ENCODE data around the gene FADS1. TPM values are rescaled to one million over a fixed set of nuclear protein-coding genes. Genes with fewer than 3 reads are reported as not detected.

The FADS1 gene
- total RNA-seq, 3 donors from 2014 or later (not counting 1 experiment from before 2014, with no cell fraction given), result 9.3 to 17.2 (median 10.2) TPM

DNA sequence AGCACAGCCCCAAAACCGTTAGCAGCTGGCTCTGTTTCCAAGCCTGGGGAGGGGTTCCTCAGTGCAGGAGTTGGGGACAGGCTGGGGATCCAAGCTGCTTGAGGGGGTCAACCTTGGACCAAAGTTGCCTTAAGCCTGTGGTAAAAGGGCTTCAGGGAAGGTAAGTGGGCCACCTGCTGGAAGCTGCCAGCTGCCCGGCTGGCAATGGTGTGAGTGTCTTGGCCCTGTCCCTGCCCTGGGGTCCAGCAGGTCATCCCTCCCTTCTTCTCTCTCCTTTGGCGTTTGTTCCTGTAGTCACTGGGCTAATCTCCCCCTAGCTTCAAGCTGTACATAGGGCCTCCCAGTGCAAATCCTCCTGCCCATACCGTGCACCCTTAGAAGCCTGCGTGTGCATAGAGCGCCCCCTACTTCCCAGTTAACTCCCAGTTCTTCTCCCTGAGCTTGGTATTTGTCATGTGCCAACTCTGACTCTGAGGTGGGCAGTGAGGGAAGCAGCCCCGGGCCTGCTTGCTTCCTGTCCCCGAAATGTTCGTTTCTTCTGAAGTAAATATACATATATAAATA is 28.8 kb downstream of the FADS1 start:
- TF ChIP-seq, protein P1, sequence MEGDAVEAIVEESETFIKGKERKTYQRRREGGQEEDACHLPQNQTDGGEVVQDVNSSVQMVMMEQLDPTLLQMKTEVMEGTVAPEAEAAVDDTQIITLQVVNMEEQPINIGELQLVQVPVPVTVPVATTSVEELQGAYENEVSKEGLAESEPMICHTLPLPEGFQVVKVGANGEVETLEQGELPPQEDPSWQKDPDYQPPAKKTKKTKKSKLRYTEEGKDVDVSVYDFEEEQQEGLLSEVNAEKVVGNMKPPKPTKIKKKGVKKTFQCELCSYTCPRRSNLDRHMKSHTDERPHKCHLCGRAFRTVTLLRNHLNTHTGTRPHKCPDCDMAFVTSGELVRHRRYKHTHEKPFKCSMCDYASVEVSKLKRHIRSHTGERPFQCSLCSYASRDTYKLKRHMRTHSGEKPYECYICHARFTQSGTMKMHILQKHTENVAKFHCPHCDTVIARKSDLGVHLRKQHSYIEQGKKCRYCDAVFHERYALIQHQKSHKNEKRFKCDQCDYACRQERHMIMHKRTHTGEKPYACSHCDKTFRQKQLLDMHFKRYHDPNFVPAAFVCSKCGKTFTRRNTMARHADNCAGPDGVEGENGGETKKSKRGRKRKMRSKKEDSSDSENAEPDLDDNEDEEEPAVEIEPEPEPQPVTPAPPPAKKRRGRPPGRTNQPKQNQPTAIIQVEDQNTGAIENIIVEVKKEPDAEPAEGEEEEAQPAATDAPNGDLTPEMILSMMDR (IDR thresholded peaks at IDR 0.05), result no peak

DNA sequence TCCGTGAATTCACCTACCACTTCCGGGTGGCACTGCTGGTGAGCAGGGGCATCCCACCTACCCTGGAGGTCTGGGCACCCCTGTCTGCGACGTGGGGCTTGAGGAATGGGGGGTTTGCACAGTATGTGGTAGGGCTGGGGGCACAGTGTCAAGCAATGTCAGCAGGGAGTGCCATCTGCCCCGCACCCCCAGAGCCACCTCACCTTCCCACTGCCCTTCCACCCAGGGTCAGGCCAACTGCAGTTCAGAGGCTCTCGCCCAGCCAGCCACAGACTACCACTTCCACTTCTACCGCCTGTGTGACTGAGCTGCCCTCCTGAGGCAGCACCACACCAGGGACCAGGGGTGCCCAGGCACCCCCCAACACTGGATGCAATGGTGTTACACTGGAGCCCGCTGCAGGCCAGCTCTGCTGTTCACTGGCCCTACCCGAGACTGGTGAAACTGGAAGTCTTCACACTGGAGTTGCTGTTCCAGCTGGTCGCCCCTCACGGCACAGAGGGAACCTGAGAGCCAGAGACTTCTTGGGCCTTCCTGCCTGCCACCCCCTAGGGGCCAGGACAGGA is 30.9 kb downstream of the FADS1 start:
- H3K27me3 ChIP-seq (ENCODE audit: control insufficient read depth, insufficient read depth, low read length), result no peaks in the 10 kb centered on the region
- no peaks in the 10 kb centered on the region for H3K9me3 ChIP-seq (ENCODE audit: control insufficient read depth, insufficient read depth, low read length)
- no peak for ATAC-seq
- intact Hi-C loops (cut with micrococcal nuclease), result no loop called here
- DNase-seq, result no peak
- Mint-ChIP-seq H3K27ac (no peak overlapping the region), H3K9me3 (no peaks in the 10 kb centered on the region), H3K36me3 (no peaks in the 10 kb centered on the region), H3K4me1 (peaks cover 0 to 24% of the 10 kb centered on the region in 2 donors), H3K27me3 (ENCODE audit: low read depth in 2 of 2) (no peaks in the 10 kb centered on the region), H3K4me3 (no peak overlapping the region)
- H3K4me1 ChIP-seq (ENCODE audit: control insufficient read depth, insufficient read depth, low read length), result no peaks in the 10 kb centered on the region
- TF ChIP-seq, protein P1 (IDR thresholded peaks at IDR 0.05), result no peak
- no peak overlapping the region for H3K4me3 ChIP-seq (ENCODE audit: low read length)
- no peak overlapping the region for H3K27ac ChIP-seq (ENCODE audit: low read length)
- peaks cover 44% of the 10 kb centered on the region for H3K36me3 ChIP-seq (ENCODE audit: control insufficient read depth, insufficient read depth, low read length)
- WGBS (ENCODE audit: insufficient coverage), result 93% methylated on average over 11 of the region's 11 CpGs

More for the DNA sequence above, 28.8 kb downstream of the FADS1 start:
- H3K4me3 Mint-ChIP-seq, result no peak overlapping the region
- Histone ChIP-seq H3K27me3 (ENCODE audit: control insufficient read depth, insufficient read depth, low read length) (no peaks in the 10 kb centered on the region), H3K36me3 (ENCODE audit: control insufficient read depth, insufficient read depth, low read length) (peaks cover 44% of the 10 kb centered on the region), H3K4me3 (ENCODE audit: low read length) (no peak overlapping the region), H3K27ac (ENCODE audit: low read length) (no peak overlapping the region), H3K4me1 (ENCODE audit: control insufficient read depth, insufficient read depth, low read length) (peaks cover 13% of the 10 kb centered on the region), H3K9me3 (ENCODE audit: control insufficient read depth, insufficient read depth, low read length) (no peaks in the 10 kb centered on the region)
- intact Hi-C loops (cut with micrococcal nuclease), result no loop called here
- H3K27ac Mint-ChIP-seq, result peak overlapping the region in 1 of 2 donors; percentile 18
- peaks cover 13 to 41% of the 10 kb centered on the region in 2 donors for H3K4me1 Mint-ChIP-seq
- H3K27me3 Mint-ChIP-seq (ENCODE audit: low read depth in 2 of 2), result no peaks in the 10 kb centered on the region
- no peaks in the 10 kb centered on the region for H3K9me3 Mint-ChIP-seq
- 87% methylated on average over 6 of the region's 9 CpGs for WGBS (ENCODE audit: insufficient coverage)
- no peak for ATAC-seq
- DNase-seq, result peak in 1 of 2 donors; percentile 36
- no peaks in the 10 kb centered on the region for H3K36me3 Mint-ChIP-seq

GRCh38 chr11:61784506-61784805 is 32.3 kb downstream of the FADS1 start:
- DNase-seq (no peak), ATAC-seq (no peak)
- Mint-ChIP-seq H3K27ac (peak overlapping the region in 1 of 2 donors; percentile 56), H3K4me1 (peaks cover 0 to 14% of the 10 kb centered on the region in 2 donors), H3K36me3 (no peaks in the 10 kb centered on the region), H3K9me3 (no peaks in the 10 kb centered on the region), H3K27me3 (ENCODE audit: low read depth in 2 of 2) (no peaks in the 10 kb centered on the region), H3K4me3 (no peak overlapping the region)
- intact Hi-C loops (cut with micrococcal nuclease), result no loop called here
- Histone ChIP-seq H3K27me3 (ENCODE audit: control insufficient read depth, insufficient read depth, low read length) (no peaks in the 10 kb centered on the region), H3K27ac (ENCODE audit: low read length) (no peak overlapping the region), H3K4me3 (ENCODE audit: low read length) (no peak overlapping the region), H3K4me1 (ENCODE audit: control insufficient read depth, insufficient read depth, low read length) (no peaks in the 10 kb centered on the region), H3K36me3 (ENCODE audit: control insufficient read depth, insufficient read depth, low read length) (peaks cover 35% of the 10 kb centered on the region), H3K9me3 (ENCODE audit: control insufficient read depth, insufficient read depth, low read length) (no peaks in the 10 kb centered on the region)
- TF ChIP-seq, protein P1 (IDR thresholded peaks at IDR 0.05), result no peak
- WGBS (ENCODE audit: insufficient coverage), result 84% methylated on average over 7 of the region's 7 CpGs

All from natural killer cell (primary cell).